HEK293 (cell line): Measurements from ENCODE around the gene GTSE1.

Source experiments
- CTCF ChIA-PET: fragments of 350-600 bp; formaldehyde crosslinking; extraction: SDS; loops from one replicate; lab custom pipeline; 2021; ENCODE audit warnings: antibody characterized with exemption; lab: Yijun Ruan, JAX
- POLR2A ChIA-PET: fragments of 300-600 bp; formaldehyde crosslinking; extraction: SDS; loops from one replicate; lab custom pipeline; 2020; ENCODE audit warnings: antibody characterized with exemption, inconsistent platforms; lab: Yijun Ruan, JAX
- H3K27ac ChIP-seq: fragments of 200-500 bp; sonication (Bioruptor generic); 2 replicates; pipeline ENCODE4 v1.5.1; 2014; ENCODE audit warnings: low read depth, low read length, control low read depth, inconsistent platforms; ENCODE audit errors: extremely low read depth
- H3K36me3 ChIP-seq, 2 experiments: fragments of 200-500 bp in 1 of 2; sonication (Bioruptor generic) in 1 of 2; 1 replicate in 1 of 2; 2 replicates in 1 of 2; pipeline ENCODE4 v1.5.1; 2014 to 2017; ENCODE audit warnings: inconsistent platforms in 2 of 2, low read length in 2 of 2; ENCODE audit not compliant: control insufficient read depth in 2 of 2, insufficient read depth in 1 of 2
- H3K4me1 ChIP-seq: fragments of 200-500 bp; sonication (Bioruptor generic); 2 replicates; pipeline ENCODE4 v1.5.1; 2014; ENCODE audit warnings: mild to moderate bottlenecking, low read length, inconsistent platforms; ENCODE audit not compliant: control insufficient read depth, insufficient read depth
- H3K4me3 ChIP-seq: 2 replicates; pipeline ENCODE4 v1.5.1; 2011; ENCODE audit warnings: low read depth, mild to moderate bottlenecking, control low read depth, low read length, moderate library complexity
- H3K9me3 ChIP-seq: fragments of 200-500 bp; sonication (Bioruptor generic); 2 replicates; pipeline ENCODE4 v1.5.1; 2014; ENCODE audit warnings: low read depth, low read length, inconsistent platforms; ENCODE audit not compliant: control insufficient read depth, insufficient read depth
- GFI1B ChIP-seq: fragments of 450-650 bp; formaldehyde crosslinking; IDR thresholded peaks from 2 replicates; pipeline ENCODE4 v1.5.1; 2016; ENCODE audit warnings: missing biosample characterization, missing genetic modification characterization
- GLI4 ChIP-seq: fragments of 450-650 bp; formaldehyde crosslinking; IDR thresholded peaks from 2 replicates; pipeline ENCODE4 v1.5.1; 2016; ENCODE audit warnings: missing biosample characterization, missing genetic modification characterization
- SETDB1 ChIP-seq: IDR thresholded peaks from one replicate; pipeline ENCODE4 v1.6.1; 2017; ENCODE audit warnings: mild to moderate bottlenecking, low read length, moderate library complexity, mixed read lengths; ENCODE audit not compliant: insufficient read length
- ZBTB11 ChIP-seq: fragments of 450-650 bp; formaldehyde crosslinking; conservative IDR thresholded peaks from 2 replicates; pipeline ENCODE4 v1.5.1; 2016; ENCODE audit warnings: low read depth, missing biosample characterization, missing genetic modification characterization
- ZBTB7A ChIP-seq: fragments of 450-650 bp; formaldehyde crosslinking; IDR thresholded peaks from 2 replicates; pipeline ENCODE4 v1.5.1; 2016; ENCODE audit warnings: low read depth, missing biosample characterization, missing genetic modification characterization
- ZBTB8A ChIP-seq: fragments of 450-650 bp; formaldehyde crosslinking; IDR thresholded peaks from 2 replicates; pipeline ENCODE4 v1.5.1; 2016; ENCODE audit warnings: missing biosample characterization, missing genetic modification characterization
- ZFP41 ChIP-seq: fragments of 450-650 bp; formaldehyde crosslinking; IDR thresholded peaks from 2 replicates; pipeline ENCODE4 v1.5.1; 2016; ENCODE audit warnings: missing biosample characterization, missing genetic modification characterization, borderline replicate concordance
- ZFP69B ChIP-seq: fragments of 450-650 bp; formaldehyde crosslinking; IDR thresholded peaks from 2 replicates; pipeline ENCODE4 v1.5.1; 2016; ENCODE audit warnings: missing biosample characterization, missing genetic modification characterization
- ZNF202 ChIP-seq: fragments of 450-650 bp; formaldehyde crosslinking; IDR thresholded peaks from 2 replicates; pipeline ENCODE4 v1.5.1; 2016; ENCODE audit warnings: missing biosample characterization, missing genetic modification characterization, borderline replicate concordance
- ZNF211 ChIP-seq: fragments of 450-650 bp; formaldehyde crosslinking; IDR thresholded peaks from 2 replicates; pipeline ENCODE4 v1.5.1; 2016; ENCODE audit warnings: low read depth, missing biosample characterization, missing genetic modification characterization
- ZNF214 ChIP-seq: fragments of 450-650 bp; formaldehyde crosslinking; IDR thresholded peaks from 2 replicates; pipeline ENCODE4 v1.5.1; 2017; ENCODE audit warnings: missing biosample characterization, mild to moderate bottlenecking, missing genetic modification characterization, borderline replicate concordance
- ZNF416 ChIP-seq: fragments of 450-650 bp; formaldehyde crosslinking; IDR thresholded peaks from 2 replicates; pipeline ENCODE4 v1.5.1; 2016; ENCODE audit warnings: missing biosample characterization, missing genetic modification characterization
- ZNF473 ChIP-seq: fragments of 450-650 bp; formaldehyde crosslinking; IDR thresholded peaks from 2 replicates; pipeline ENCODE4 v1.5.1; 2017; ENCODE audit warnings: missing biosample characterization, missing genetic modification characterization
- ZNF510 ChIP-seq: fragments of 450-650 bp; formaldehyde crosslinking; IDR thresholded peaks from 2 replicates; pipeline ENCODE4 v1.5.1; 2018; ENCODE audit warnings: mild to moderate bottlenecking, missing genetic modification characterization, missing biosample characterization; ENCODE audit not compliant: insufficient replicate concordance
- ZNF529 ChIP-seq: fragments of 450-650 bp; formaldehyde crosslinking; IDR thresholded peaks from 2 replicates; pipeline ENCODE4 v1.5.1; 2017; ENCODE audit warnings: missing genetic modification characterization, missing biosample characterization; ENCODE audit not compliant: insufficient replicate concordance
- ZNF626 ChIP-seq: fragments of 450-650 bp; sonication (Bioruptor Pico); formaldehyde crosslinking; IDR thresholded peaks from 2 replicates; pipeline ENCODE4 v1.5.1; 2018; ENCODE audit warnings: missing biosample characterization, missing genetic modification characterization, inconsistent platforms
- ZNF664 ChIP-seq: fragments of 450-650 bp; formaldehyde crosslinking; IDR thresholded peaks from 2 replicates; pipeline ENCODE4 v1.5.1; 2016; ENCODE audit warnings: missing biosample characterization, missing genetic modification characterization
- ZNF677 ChIP-seq: fragments of 450-650 bp; IDR thresholded peaks from 2 replicates; pipeline ENCODE4 v1.5.0; 2018; ENCODE audit warnings: missing biosample characterization, mild to moderate bottlenecking, missing genetic modification characterization, moderate library complexity
- ZNF692 ChIP-seq: fragments of 450-650 bp; formaldehyde crosslinking; IDR thresholded peaks from 2 replicates; pipeline ENCODE4 v1.5.1; 2016; ENCODE audit warnings: missing biosample characterization, missing genetic modification characterization
- ZNF768 ChIP-seq: fragments of 450-650 bp; formaldehyde crosslinking; IDR thresholded peaks from 2 replicates; pipeline ENCODE4 v1.5.1; 2018; ENCODE audit warnings: missing biosample characterization, mild to moderate bottlenecking, missing genetic modification characterization
- ZNF792 ChIP-seq: fragments of 450-650 bp; formaldehyde crosslinking; IDR thresholded peaks from 2 replicates; pipeline ENCODE4 v1.5.1; 2016; ENCODE audit warnings: missing biosample characterization, missing genetic modification characterization
- ZSCAN23 ChIP-seq: fragments of 450-650 bp; formaldehyde crosslinking; IDR thresholded peaks from 2 replicates; pipeline ENCODE4 v1.5.1; 2016; ENCODE audit warnings: missing biosample characterization, missing genetic modification characterization
- ZSCAN4 ChIP-seq: fragments of 450-650 bp; formaldehyde crosslinking; IDR thresholded peaks from 2 replicates; pipeline ENCODE4 v1.5.1; 2017; ENCODE audit warnings: missing biosample characterization, missing genetic modification characterization
- ZSCAN5A ChIP-seq: fragments of 450-650 bp; formaldehyde crosslinking; IDR thresholded peaks from 2 replicates; pipeline ENCODE4 v1.5.1; 2016; ENCODE audit warnings: missing biosample characterization, missing genetic modification characterization
- TF ChIP-seq, protein P1 (sequence below): fragments of 450-650 bp; formaldehyde crosslinking; IDR thresholded peaks from 2 replicates; pipeline ENCODE4 v1.5.1; 2016; ENCODE audit warnings: missing biosample characterization, missing genetic modification characterization, borderline replicate concordance

GTSE1 gene

DNA sequence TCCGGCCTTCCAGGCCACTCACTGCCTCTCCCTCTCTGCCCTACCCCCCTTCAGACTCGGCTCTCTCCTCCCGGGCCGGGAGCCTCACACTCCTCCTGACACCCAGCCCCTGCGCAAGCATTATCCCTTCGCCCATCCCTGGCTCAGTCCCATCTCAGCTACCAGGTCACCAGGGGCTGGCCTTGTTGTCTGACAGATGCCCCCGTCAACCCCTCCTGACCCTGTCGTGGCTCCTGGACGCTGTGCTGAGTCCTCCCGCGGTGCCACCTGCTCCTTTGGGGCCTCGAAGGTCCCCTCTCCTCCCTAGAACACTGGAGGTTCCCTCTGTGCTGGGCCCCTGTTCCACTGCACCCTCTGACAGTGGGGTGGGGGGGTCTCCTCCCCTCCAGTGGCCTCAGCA lies 71.8 kb downstream of the GTSE1 start (continued):
- TF ChIP-seq ZNF677 (tag by site-specific recombination) = no peak
- no peak for TF ChIP-seq ZNF202
- TF ChIP-seq ZNF510 (tag by site-specific recombination) = no peak
- TF ChIP-seq ZNF473 (tag by site-specific recombination) = no peak
- no peak for TF ChIP-seq ZNF626 (tag by site-specific recombination)
- TF ChIP-seq GLI4 (tag by site-specific recombination) = no peak

DNA sequence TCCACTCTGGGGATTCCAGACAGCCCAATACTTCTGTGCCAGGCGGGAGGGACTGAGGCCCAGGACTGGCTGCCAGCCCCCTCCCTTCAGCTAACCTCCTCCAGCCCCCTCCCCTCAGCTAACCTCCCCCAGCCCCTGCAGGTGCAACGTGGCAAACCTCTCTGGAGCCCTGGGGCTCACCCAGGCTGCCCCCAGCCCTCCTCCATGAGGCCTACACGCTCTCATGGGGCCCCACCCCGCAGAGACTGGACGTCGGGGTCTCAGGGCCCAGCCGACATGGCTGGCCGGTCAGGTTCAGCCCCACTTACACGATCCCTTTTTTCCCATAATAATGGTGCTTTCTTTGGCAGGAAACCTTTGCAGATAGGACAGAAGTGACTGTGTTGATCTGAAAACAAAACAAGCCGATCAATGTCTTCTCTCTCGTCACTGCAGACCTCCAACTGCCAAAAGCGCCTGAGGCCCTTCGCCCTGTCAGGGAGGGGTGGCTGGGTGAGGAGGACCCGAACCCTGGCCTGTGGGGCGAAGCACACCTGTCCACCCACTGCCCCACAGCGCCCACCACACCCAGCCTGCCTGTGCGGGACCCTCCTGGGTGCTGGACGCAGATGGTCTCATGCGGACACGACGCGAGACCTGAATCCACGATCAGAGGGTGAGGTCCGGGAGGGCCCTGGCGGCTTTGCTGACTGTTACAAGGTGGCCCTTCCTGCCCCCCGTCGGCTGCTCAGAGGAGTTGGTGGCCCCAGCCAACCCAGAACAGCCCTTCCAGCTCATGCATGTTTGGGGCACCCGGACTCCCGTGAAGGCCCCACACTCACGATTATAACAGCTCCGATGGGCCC lies 72.4 kb downstream of the GTSE1 start:
- TF ChIP-seq ZSCAN5A = no peak
- TF ChIP-seq, protein P1, sequence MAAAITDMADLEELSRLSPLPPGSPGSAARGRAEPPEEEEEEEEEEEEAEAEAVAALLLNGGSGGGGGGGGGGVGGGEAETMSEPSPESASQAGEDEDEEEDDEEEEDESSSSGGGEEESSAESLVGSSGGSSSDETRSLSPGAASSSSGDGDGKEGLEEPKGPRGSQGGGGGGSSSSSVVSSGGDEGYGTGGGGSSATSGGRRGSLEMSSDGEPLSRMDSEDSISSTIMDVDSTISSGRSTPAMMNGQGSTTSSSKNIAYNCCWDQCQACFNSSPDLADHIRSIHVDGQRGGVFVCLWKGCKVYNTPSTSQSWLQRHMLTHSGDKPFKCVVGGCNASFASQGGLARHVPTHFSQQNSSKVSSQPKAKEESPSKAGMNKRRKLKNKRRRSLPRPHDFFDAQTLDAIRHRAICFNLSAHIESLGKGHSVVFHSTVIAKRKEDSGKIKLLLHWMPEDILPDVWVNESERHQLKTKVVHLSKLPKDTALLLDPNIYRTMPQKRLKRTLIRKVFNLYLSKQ = no peak
- TF ChIP-seq ZNF202 = no peak
- TF ChIP-seq ZNF416 = no peak
- no peak for TF ChIP-seq ZNF792
- no peak for TF ChIP-seq ZFP41 (tag by site-specific recombination)
- TF ChIP-seq ZNF692 (tag by site-specific recombination) = no peak
- no peak for TF ChIP-seq ZFP69B (tag by site-specific recombination)
- no peak for TF ChIP-seq ZBTB8A (tag by site-specific recombination)
- no peak for TF ChIP-seq ZNF211
- TF ChIP-seq SETDB1 = no peak
- TF ChIP-seq GFI1B (tag by site-specific recombination) = no peak
- TF ChIP-seq ZNF664 (tag by site-specific recombination) = no peak
- no peak for TF ChIP-seq ZBTB7A
- TF ChIP-seq ZNF768 (tag by site-specific recombination) = no peak
- no peak for TF ChIP-seq ZBTB11
- no peak for TF ChIP-seq ZSCAN4 (tag by site-specific recombination)
- TF ChIP-seq ZNF529 (tag by site-specific recombination) = no peak
- TF ChIP-seq ZNF214 (tag by site-specific recombination) = no peak
- TF ChIP-seq ZSCAN23 (tag by site-specific recombination) = no peak
- peaks cover 3% of the 10 kb centered on the region; the same call in 1 of the 2 replicates for H3K4me1 ChIP-seq
- no peak overlapping the region for H3K27ac ChIP-seq
- H3K36me3 ChIP-seq = peaks cover 0 to 29% of the 10 kb centered on the region in 2 experiments; a peak in 2 of 3 replicates
- ChIA-PET CTCF (interaction anchor here (0.7 to 1.3 kb wide), 4 partner anchors 11 to 1548 kb away, joined by 3 to 5 read pairs (median 4); no protein-coding TSS in a partner anchor), POLR2A (no interaction called here)
- no peak overlapping the region for H3K4me3 ChIP-seq
- H3K9me3 ChIP-seq = no peaks in the 10 kb centered on the region
